SJCRH30 (cell line): Measurements from ENCODE around the gene BMPR1B. TPM values are rescaled to one million over a fixed set of nuclear protein-coding genes. Genes with fewer than 3 reads are reported as not detected.
A peak's percentile ranks its signal among the peaks of the same experiment; 100 is the strongest.

Experiments used
- DNase-seq, 2 experiments: peaks; one replicate each; pipeline ENCODE4 v3.0.0-alpha.2; 2015 to 2020
- H3K27ac ChIP-seq: fragments of 250-450 bp; sonication (Bioruptor Pico); 2 replicates; pipeline ENCODE4 v1.5.1; 2020; ENCODE audit warnings: mild to moderate bottlenecking, moderate library complexity
- H3K27me3 ChIP-seq: fragments of 250-450 bp; sonication (Bioruptor Pico); 2 replicates; pipeline ENCODE4 v1.5.1; 2020; ENCODE audit warnings: mild to moderate bottlenecking, moderate library complexity
- H3K36me3 ChIP-seq: fragments of 250-450 bp; sonication (Bioruptor Pico); 2 replicates; pipeline ENCODE4 v1.5.1; 2020; ENCODE audit warnings: mild to moderate bottlenecking, moderate library complexity
- H3K4me1 ChIP-seq: fragments of 250-450 bp; sonication (Bioruptor Pico); 2 replicates; pipeline ENCODE4 v1.5.1; 2020; ENCODE audit warnings: mild to moderate bottlenecking, moderate library complexity
- H3K4me3 ChIP-seq: fragments of 250-450 bp; sonication (Bioruptor Pico); 2 replicates; pipeline ENCODE4 v1.5.1; 2020; ENCODE audit warnings: mild to moderate bottlenecking, moderate library complexity
- H3K9me3 ChIP-seq: fragments of 250-450 bp; sonication (Bioruptor Pico); replicated peaks from 2 replicates; pipeline ENCODE4 v1.5.1; 2020; ENCODE audit warnings: mild to moderate bottlenecking, moderate library complexity
- total RNA-seq: library from RNA; depleted of rRNA; stranded (reverse); fragments of >200 nt; shearing (Covaris generic); gene quantifications from 2 replicates; pipeline ENCODE4 v1.2.3, GENCODE V29; 2014

The BMPR1B gene
- total RNA-seq, 1 experiment from 2014 or later, result 4.9 TPM

- H3K4me3 ChIP-seq, result no peak overlapping the region
- H3K4me1 ChIP-seq, result no peaks in the 10 kb centered on the region
- no peaks in the 10 kb centered on the region for H3K9me3 ChIP-seq
- no peak overlapping the region for H3K27ac ChIP-seq
- 0 out of 2 replicates have a peak, but pooled peaks cover 4% of the 10 kb centered on the region for H3K27me3 ChIP-seq
- peak in 1 of 2 experiments; percentile 31 for DNase-seq
- H3K36me3 ChIP-seq, result no peaks in the 10 kb centered on the region
Observed at GRCh38 chr4:95190751-95191436, 433.1 kb downstream of the BMPR1B start.

- Histone ChIP-seq H3K4me3 (no peak overlapping the region), H3K9me3 (no peaks in the 10 kb centered on the region), H3K27ac (no peak overlapping the region), H3K4me1 (no peaks in the 10 kb centered on the region), H3K36me3 (no peaks in the 10 kb centered on the region), H3K27me3 (0 out of 2 replicates have a peak, but pooled peaks cover 4% of the 10 kb centered on the region)
- DNase-seq, result no peak
Observed at GRCh38 chr4:95191537-95191936, 433.8 kb downstream of the BMPR1B start.

GRCh38 chr4:95193391-95194224 is 435.9 kb downstream of the BMPR1B start:
- H3K36me3 ChIP-seq, result no peaks in the 10 kb centered on the region
- DNase-seq, result peak in 1 of 2 experiments; percentile 29
- no peaks in the 10 kb centered on the region for H3K9me3 ChIP-seq
- H3K4me1 ChIP-seq, result no peaks in the 10 kb centered on the region
- no peak overlapping the region for H3K4me3 ChIP-seq
- H3K27ac ChIP-seq, result no peak overlapping the region
- H3K27me3 ChIP-seq, result 0 out of 2 replicates have a peak, but pooled peaks cover 4% of the 10 kb centered on the region

DNA sequence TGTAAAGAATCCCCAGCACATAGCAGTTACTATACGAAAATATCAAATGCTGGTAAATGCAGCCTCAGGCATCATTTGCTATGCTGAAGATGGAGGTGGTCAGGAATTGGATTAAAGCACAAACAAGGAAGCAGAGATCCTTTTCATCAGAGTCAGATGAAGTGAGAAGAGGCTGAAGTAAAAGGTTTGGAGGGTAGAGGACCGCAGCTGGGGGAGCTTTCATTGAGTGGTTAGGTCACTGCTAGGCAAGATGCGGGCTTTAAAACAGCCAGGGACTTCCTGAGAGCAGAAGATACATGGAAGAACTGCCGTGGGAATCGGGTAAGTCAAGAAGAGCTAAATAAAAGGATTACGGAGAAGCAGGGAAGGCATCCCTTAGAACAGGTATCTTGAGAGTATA is 439.6 kb downstream of the BMPR1B start:
- DNase-seq, result no peak
- H3K27ac ChIP-seq, result no peak overlapping the region
- H3K27me3 ChIP-seq, result 0 out of 2 replicates have a peak, but pooled peaks cover 4% of the 10 kb centered on the region
- no peaks in the 10 kb centered on the region for H3K9me3 ChIP-seq
- no peaks in the 10 kb centered on the region for H3K36me3 ChIP-seq
- no peaks in the 10 kb centered on the region for H3K4me1 ChIP-seq
- H3K4me3 ChIP-seq, result no peak overlapping the region

DNA sequence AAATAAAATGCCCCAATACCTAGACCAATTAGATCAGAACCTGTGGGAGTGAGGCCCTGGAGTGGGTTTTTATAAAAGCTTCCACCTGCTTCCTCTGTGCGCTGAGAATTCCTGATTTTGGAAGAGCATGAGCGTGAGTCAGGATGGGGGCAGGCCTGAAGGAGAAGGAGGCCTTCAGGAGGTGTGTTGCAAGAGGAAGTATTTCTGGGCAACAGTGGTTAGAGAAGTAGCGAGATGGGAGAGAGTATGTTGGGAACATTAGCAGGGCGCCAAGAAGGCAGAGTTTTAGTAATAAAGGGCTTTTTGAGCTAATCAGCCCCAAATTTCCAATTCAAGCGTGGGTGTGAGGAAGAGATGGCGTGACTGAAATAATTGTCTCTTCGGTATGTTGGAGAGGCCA is 441.2 kb downstream of the BMPR1B start:
- Histone ChIP-seq H3K4me3 (no peak overlapping the region), H3K36me3 (no peaks in the 10 kb centered on the region), H3K4me1 (no peaks in the 10 kb centered on the region), H3K9me3 (no peaks in the 10 kb centered on the region), H3K27me3 (0 out of 2 replicates have a peak, but pooled peaks cover 4% of the 10 kb centered on the region), H3K27ac (no peak overlapping the region)
- no peak for DNase-seq

DNA sequence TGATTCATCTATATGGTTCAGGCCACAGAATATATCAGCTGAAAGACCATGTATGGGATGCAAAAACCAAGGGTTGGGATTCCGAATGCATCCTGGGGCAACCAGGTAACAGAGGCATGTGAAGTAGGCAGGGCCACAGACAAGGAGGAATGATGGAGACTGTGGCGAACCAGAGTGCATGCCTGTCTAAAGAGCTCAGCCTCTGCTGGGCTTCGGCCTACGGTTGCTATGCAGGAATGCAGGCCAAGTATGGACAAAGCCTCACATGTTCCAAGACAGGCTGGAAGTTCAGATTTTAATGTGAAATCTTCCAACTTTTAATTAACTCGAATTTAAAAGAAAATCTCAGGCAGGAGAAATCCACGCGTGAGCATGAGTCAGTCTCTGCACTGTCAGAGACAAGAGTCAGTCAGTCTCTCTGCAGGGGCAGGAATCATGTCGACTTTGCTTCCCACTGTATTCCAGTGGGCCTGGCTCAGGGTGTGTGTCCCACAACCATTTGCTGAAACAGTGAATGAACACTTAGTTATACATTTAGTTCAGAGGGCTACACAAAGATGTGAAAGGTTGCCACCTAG is 446.6 kb downstream of the BMPR1B start:
- no peaks in the 10 kb centered on the region for H3K9me3 ChIP-seq
- H3K4me3 ChIP-seq, result no peak overlapping the region
- no peak for DNase-seq
- H3K36me3 ChIP-seq, result no peaks in the 10 kb centered on the region
- no peak overlapping the region for H3K27ac ChIP-seq
- no peaks in the 10 kb centered on the region for H3K27me3 ChIP-seq
- H3K4me1 ChIP-seq, result no peaks in the 10 kb centered on the region

GRCh38 chr4:95204873-95205272 is 447.1 kb downstream of the BMPR1B start:
- Histone ChIP-seq H3K4me3 (no peak overlapping the region), H3K9me3 (no peaks in the 10 kb centered on the region), H3K36me3 (no peaks in the 10 kb centered on the region), H3K4me1 (no peaks in the 10 kb centered on the region), H3K27ac (no peak overlapping the region), H3K27me3 (no peaks in the 10 kb centered on the region)
- DNase-seq, result peak in 1 of 2 experiments; percentile 16
